ENCODE measurements around the gene AGAP3.
A peak's percentile ranks its signal among the peaks of the same experiment; 100 is the strongest.

Gene AGAP3

DNA sequence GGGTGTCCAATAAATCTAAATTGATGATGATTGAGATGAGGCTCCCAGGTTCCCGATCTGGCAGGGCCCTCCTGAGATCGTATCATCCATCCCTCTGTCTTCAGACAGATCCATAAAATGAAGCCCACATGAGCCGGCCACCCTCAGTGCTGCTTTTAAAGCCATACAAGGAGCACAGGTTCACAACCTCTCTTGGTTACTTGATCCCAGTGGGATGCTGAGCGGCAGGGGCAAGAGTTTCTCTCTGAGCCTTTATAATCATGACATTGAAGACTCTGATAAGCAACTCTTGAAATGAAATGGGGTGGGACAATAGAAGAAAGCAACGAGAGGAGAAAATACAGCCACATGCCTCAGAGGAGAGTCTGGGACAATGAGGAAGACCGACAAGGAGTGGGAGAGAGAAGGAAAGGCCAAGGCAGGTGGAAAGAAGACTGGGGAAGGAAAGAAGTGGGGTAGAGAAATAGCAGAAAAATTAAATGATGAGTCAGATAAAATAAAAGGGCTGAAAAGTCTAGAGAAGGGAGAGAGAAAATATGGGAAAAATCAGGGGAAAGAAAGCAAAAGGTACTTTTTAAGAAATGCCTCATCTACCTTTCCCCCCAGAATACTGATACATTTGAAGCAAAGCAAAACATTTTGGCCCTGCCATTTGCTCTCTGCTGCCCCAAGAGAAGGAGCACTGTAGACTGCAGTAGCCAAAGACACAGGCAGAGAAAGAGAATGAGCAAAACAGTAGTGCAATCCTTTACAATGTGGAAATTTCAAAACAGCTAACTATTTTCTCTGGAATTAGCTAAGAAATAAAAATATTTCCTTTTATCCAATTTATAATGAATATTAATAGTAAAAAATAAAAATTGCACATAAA lies 66.6 kb downstream of the AGAP3 start:
- DNase-seq (ENCODE audit: low read depth in 2 of 2): no peak
- TF ChIP-seq, protein P1, sequence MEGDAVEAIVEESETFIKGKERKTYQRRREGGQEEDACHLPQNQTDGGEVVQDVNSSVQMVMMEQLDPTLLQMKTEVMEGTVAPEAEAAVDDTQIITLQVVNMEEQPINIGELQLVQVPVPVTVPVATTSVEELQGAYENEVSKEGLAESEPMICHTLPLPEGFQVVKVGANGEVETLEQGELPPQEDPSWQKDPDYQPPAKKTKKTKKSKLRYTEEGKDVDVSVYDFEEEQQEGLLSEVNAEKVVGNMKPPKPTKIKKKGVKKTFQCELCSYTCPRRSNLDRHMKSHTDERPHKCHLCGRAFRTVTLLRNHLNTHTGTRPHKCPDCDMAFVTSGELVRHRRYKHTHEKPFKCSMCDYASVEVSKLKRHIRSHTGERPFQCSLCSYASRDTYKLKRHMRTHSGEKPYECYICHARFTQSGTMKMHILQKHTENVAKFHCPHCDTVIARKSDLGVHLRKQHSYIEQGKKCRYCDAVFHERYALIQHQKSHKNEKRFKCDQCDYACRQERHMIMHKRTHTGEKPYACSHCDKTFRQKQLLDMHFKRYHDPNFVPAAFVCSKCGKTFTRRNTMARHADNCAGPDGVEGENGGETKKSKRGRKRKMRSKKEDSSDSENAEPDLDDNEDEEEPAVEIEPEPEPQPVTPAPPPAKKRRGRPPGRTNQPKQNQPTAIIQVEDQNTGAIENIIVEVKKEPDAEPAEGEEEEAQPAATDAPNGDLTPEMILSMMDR (IDR thresholded peaks at IDR 0.05; ENCODE audit: low read depth, low read length): peak; percentile 34
- H3K4me3 ChIP-seq (replicated peaks in 1 of 2; ENCODE audit: low read depth in 2 of 2, low read length in 2 of 2): no peak overlapping the region

DNA sequence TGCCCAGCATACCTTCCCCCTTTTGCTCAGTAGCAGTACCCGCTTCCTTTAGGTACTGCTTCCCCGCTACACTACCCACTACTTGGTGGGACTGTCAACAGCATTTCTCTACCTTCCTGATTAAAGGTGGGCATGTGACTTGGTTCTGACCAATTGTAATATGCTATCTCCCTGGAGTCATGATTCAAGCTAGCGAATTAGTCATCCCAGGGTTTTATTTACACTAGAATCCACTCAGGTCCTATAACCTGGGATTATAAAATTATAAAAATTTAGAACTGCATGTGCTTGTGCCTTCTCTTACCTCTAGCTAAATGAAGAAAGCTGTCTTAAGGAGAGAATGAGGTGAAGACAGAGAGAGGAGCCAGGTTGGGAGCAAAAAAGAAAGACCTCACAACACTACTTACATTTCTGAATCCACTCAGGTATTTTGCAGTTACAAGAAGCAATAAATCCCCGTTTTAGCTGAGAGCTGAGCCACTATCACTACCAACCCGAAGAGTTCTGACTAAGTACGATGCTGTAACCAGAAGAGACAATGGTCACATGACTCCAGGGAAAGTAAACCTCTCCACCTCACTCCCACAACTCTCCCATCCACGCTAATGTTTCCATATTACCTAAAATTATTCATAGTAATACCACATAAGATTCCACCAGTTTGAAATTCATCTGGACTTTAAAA lies 71.5 kb downstream of the AGAP3 start:
- TF ChIP-seq, protein P1 (IDR thresholded peaks at IDR 0.05; ENCODE audit: low read depth, low read length): no peak
- no peak overlapping the region for H3K4me3 ChIP-seq (replicated peaks in 1 of 2; ENCODE audit: low read depth in 2 of 2, low read length in 2 of 2)
- DNase-seq (ENCODE audit: low read depth in 2 of 2): peak in 1 of 2 donors; percentile 44

DNA sequence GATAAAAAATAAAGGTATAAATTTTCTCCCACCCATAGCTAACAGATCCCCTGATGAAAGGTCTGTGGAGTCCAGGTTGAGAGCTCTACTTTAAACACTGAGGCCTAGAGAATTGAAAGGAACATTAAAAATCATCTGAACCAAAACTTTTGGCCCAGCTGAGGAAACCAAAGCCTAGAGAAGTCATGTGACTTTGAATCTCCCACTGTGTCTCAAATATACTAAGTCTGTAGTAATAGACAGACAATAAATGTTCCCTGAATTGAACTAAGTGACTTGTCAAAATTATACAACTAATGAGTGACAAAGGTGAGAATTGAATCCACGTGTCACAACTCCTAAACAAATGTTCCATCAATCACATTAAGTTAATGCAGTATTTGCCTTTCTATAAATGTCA lies 75.5 kb downstream of the AGAP3 start:
- TF ChIP-seq, protein P1 (IDR thresholded peaks at IDR 0.05; ENCODE audit: low read depth, low read length): no peak
- no peak for DNase-seq (ENCODE audit: low read depth in 2 of 2)
- H3K4me3 ChIP-seq (replicated peaks in 1 of 2; ENCODE audit: low read depth in 2 of 2, low read length in 2 of 2): no peak overlapping the region

DNA sequence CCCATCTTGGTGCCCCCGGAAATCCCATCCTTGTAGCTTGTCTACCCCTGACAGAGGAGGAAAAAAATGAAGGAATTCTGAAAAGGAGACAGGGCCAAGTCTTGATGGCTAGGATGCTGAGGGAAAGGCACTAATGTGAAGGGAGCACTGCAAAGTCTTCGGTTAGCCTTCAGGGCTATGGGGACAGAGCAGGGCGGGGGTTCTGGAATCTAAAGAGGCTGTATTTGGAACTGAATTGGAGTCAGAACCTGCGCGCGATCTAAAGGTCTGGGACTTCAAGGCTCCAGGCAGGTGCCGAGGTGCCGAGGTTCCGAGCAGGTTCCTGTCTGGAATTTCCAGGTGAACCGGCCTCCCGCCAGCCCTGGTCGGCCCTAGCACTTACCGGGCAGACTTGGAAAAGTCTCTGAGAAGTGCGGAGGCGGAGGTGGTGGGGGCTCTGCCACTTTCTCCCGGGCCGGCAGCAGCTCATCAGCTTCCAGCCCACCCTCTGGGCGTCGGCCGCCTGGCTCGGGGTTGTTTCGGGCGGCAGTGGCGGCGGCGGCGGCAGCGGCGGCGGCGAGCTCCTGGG lies 80.4 kb downstream of the AGAP3 start:
- TF ChIP-seq, protein P1 (IDR thresholded peaks at IDR 0.05; ENCODE audit: low read depth, low read length): no peak
- no peak for DNase-seq (ENCODE audit: low read depth in 2 of 2)
- no peak overlapping the region for H3K4me3 ChIP-seq (replicated peaks in 1 of 2; ENCODE audit: low read depth in 2 of 2, low read length in 2 of 2)

DNA sequence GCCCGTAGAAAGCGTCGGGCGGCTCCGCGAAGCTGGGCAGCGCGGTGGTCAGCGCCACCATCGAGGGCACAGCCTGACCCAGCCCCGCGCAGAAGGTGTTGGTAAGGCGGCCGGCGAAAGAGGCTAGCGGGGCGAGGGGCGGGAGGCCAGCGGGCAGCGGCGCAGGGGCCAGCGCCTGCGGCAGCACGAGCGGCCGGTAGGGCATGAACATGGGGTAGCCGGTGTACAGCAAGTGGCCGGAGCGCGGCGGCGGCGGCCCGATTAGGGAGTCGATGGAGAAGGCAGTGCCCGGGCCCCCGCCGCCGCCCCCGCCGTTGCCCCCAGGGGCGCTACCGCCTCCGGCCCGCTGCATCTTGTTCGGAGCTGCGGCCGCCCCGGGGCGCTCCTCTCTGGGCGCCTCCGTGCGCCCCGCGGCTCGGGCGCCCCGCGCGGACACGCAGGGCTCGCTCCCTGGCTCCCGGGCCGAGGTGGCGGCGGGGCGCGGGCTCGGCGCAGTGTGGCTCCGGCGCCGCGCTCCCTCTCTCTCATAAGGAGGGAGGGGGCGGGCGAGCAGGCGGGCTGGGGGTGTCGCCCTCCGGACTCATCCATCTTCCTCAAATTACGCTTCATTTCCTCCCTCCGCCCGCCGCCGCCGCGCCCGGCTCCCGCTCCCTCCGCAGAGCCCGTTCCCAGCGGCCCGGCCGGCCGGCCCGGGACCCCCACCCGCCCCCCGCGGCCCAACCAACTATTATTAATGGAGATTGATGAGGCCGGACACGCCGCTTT lies 81.1 kb downstream of the AGAP3 start, which contains the start of gene GBX1:
Gene GBX1 (minus strand): TSS at position 498 of the 765 bp plus-strand sequence. CDS start 146 bp downstream, at position 352.
- peak within 1 kb of the TSS in 1 of 2 donors; percentile 14 for H3K4me3 ChIP-seq (replicated peaks in 1 of 2; ENCODE audit: low read depth in 2 of 2, low read length in 2 of 2)
- no peak for DNase-seq (ENCODE audit: low read depth in 2 of 2)
- TF ChIP-seq, protein P1 (IDR thresholded peaks at IDR 0.05; ENCODE audit: low read depth, low read length): no peak
